Measurements from ENCODE around the gene CADPS. TPM values are rescaled to one million over a fixed set of nuclear protein-coding genes. Genes with fewer than 3 reads are reported as not detected.

Gene CADPS
- total RNA-seq, 2 donors from 2014 or later = 11.7 to 20.8 TPM

DNA sequence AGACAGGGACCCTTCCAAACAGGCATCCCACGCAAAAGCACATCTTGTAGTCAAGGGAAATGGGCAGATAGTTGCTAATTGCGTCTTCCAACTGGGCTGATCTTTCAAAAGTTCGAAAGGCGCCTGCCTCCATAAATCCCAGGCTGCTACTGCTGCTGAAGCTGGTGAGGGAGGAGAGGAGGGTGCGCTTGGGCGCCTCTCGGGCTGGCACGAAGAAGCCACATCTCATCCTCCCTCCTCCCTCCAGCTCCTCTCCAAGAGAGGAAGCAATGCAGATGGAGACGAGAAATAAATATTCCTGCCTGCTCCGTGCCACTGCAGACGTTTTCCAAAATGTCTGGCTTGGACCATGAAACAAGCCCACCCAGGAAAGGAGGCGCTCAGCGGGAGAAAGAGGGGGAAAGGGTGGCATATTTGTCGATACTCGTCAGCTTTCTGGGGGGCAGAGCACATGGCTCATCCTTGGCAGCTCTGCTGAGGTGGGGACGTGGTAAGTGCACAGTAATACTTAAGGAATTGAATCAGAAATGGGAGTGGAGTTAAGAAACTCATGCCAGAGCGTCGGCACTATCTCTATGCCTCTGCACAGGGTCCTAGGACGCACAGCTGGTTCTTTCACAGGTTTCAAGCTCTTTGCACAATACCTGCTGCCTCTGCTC is 413.0 kb downstream of the CADPS start:
- H3K36me3 Mint-ChIP-seq (ENCODE audit: low read depth) = no peaks in the 10 kb centered on the region

DNA sequence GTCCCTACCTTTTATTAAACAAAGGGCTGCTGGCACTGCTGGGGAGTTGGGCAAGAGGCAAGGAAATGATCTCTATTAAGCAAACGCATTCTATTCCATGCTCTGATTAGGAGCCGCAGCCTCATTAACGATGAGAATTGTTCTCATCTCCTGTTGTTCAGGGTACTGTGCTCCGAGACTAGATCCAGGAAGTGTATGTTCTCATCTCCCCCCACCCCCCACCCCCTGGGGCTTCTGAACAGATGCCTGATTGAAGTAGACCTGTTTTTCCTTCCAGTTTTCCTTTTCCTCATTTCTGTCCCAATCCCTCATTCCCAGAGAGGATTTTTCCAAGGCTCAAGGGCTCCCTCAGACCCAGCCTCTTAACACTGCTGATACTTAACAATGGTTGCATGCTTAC is 420.3 kb downstream of the CADPS start:
- Mint-ChIP-seq H3K4me1 (peaks cover 24% of the 10 kb centered on the region), H3K9me3 (no peaks in the 10 kb centered on the region), H3K27ac (no peak overlapping the region), H3K4me3 (no peak overlapping the region), H3K27me3 (ENCODE audit: insufficient read depth) (peaks cover 2% of the 10 kb centered on the region), H3K36me3 (ENCODE audit: low read depth) (no peaks in the 10 kb centered on the region)
- Histone ChIP-seq H3K27me3 (ENCODE audit: control insufficient read depth, insufficient read depth, low read length, poor library complexity, severe bottlenecking) (no peaks in the 10 kb centered on the region), H3K36me3 (ENCODE audit: control insufficient read depth, insufficient read depth, low read length) (no peaks in the 10 kb centered on the region), H3K9ac (ENCODE audit: extremely low read depth, low read length, poor library complexity, severe bottlenecking) (no peak overlapping the region), H3K27ac (ENCODE audit: low read depth, low read length) (no peak overlapping the region), H3K4me3 (ENCODE audit: low read length) (no peak overlapping the region), H3K4me1 (ENCODE audit: control insufficient read depth, insufficient read depth, low read length) (peaks cover 3% of the 10 kb centered on the region), H3K9me3 (ENCODE audit: control insufficient read depth, low read length) (no peaks in the 10 kb centered on the region)
- TF ChIP-seq, protein P1, sequence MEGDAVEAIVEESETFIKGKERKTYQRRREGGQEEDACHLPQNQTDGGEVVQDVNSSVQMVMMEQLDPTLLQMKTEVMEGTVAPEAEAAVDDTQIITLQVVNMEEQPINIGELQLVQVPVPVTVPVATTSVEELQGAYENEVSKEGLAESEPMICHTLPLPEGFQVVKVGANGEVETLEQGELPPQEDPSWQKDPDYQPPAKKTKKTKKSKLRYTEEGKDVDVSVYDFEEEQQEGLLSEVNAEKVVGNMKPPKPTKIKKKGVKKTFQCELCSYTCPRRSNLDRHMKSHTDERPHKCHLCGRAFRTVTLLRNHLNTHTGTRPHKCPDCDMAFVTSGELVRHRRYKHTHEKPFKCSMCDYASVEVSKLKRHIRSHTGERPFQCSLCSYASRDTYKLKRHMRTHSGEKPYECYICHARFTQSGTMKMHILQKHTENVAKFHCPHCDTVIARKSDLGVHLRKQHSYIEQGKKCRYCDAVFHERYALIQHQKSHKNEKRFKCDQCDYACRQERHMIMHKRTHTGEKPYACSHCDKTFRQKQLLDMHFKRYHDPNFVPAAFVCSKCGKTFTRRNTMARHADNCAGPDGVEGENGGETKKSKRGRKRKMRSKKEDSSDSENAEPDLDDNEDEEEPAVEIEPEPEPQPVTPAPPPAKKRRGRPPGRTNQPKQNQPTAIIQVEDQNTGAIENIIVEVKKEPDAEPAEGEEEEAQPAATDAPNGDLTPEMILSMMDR (conservative IDR thresholded peaks at IDR 0.05) = no peak
- 67 to 78% methylated on average over 4 of the region's 4 CpGs for WGBS, 2 experiments (ENCODE audit: insufficient coverage in 1 of 2, insufficient read length in 1 of 2)
- peak; percentile 52 for DNase-seq

More for the DNA sequence above, 413.0 kb downstream of the CADPS start:
- Histone ChIP-seq H3K9me3 (ENCODE audit: control insufficient read depth, low read length) (no peaks in the 10 kb centered on the region), H3K36me3 (ENCODE audit: control insufficient read depth, insufficient read depth, low read length) (no peaks in the 10 kb centered on the region), H3K4me1 (ENCODE audit: control insufficient read depth, insufficient read depth, low read length) (peaks cover 2% of the 10 kb centered on the region), H3K9ac (ENCODE audit: extremely low read depth, low read length, poor library complexity, severe bottlenecking) (no peak overlapping the region), H3K27me3 (ENCODE audit: control insufficient read depth, insufficient read depth, low read length, poor library complexity, severe bottlenecking) (no peaks in the 10 kb centered on the region), H3K27ac (ENCODE audit: low read depth, low read length) (no peak overlapping the region), H3K4me3 (ENCODE audit: low read length) (no peak overlapping the region)
- Mint-ChIP-seq H3K9me3 (no peaks in the 10 kb centered on the region), H3K27ac (no peak overlapping the region), H3K27me3 (ENCODE audit: insufficient read depth) (no peaks in the 10 kb centered on the region), H3K4me1 (no peaks in the 10 kb centered on the region), H3K4me3 (no peak overlapping the region)
- 86 to 91% methylated on average over 4 to 19 of the region's 19 CpGs for WGBS, 2 experiments (ENCODE audit: insufficient coverage in 1 of 2, insufficient read length in 1 of 2)
- TF ChIP-seq, protein P1 (conservative IDR thresholded peaks at IDR 0.05) = no peak
- DNase-seq = no peak

DNA sequence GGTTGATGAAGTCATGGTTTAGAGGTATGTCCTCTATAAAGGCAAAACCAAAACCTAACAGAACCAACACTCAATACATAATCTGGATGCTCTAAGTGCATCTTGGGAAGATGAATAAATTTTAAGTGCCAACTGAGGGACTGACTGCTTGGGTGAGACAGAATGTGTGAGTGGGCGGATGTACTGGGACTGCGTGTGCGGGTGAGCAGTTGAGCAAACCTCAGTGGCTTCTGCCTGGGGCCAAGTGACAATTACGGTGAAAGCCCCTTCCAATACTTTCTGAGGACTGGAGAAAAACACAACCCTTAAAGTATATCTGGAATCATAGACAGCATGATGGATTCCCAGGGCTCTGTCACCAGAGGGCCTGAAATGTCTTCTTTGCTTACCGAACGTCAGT is 421.8 kb downstream of the CADPS start:
- Mint-ChIP-seq H3K9me3 (no peaks in the 10 kb centered on the region), H3K4me3 (no peak overlapping the region), H3K27ac (no peak overlapping the region), H3K4me1 (peaks cover 24% of the 10 kb centered on the region), H3K36me3 (ENCODE audit: low read depth) (no peaks in the 10 kb centered on the region), H3K27me3 (ENCODE audit: insufficient read depth) (peaks cover 2% of the 10 kb centered on the region)
- DNase-seq = no peak
- peaks cover 3% of the 10 kb centered on the region for H3K4me1 ChIP-seq (ENCODE audit: control insufficient read depth, insufficient read depth, low read length)
- TF ChIP-seq, protein P1 (conservative IDR thresholded peaks at IDR 0.05) = no peak
- no peaks in the 10 kb centered on the region for H3K9me3 ChIP-seq (ENCODE audit: control insufficient read depth, low read length)
- H3K4me3 ChIP-seq (ENCODE audit: low read length) = no peak overlapping the region
- H3K27me3 ChIP-seq (ENCODE audit: control insufficient read depth, insufficient read depth, low read length, poor library complexity, severe bottlenecking) = no peaks in the 10 kb centered on the region
- H3K36me3 ChIP-seq (ENCODE audit: control insufficient read depth, insufficient read depth, low read length) = no peaks in the 10 kb centered on the region
- H3K9ac ChIP-seq (ENCODE audit: extremely low read depth, low read length, poor library complexity, severe bottlenecking) = no peak overlapping the region
- H3K27ac ChIP-seq (ENCODE audit: low read depth, low read length) = no peak overlapping the region
- WGBS, 2 experiments (ENCODE audit: insufficient coverage in 1 of 2, insufficient read length in 1 of 2) = 92 to 96% methylated on average over 5 to 6 of the region's 6 CpGs

Data from endodermal cell (in vitro differentiated cells).